ENCODE results near the gene SLC38A4. TPM values are rescaled to one million over a fixed set of nuclear protein-coding genes. Genes with fewer than 3 reads are reported as not detected.

The SLC38A4 gene
- total and polyA plus RNA-seq, 2 donors (not counting 1 experiment from before 2014, with no cell fraction given), result not detected

- ATAC-seq (ENCODE audit: low read depth) (no peak), DNase-seq (no peak)
- no peak for TF ChIP-seq CTCF (IDR thresholded peaks at IDR 0.05)
- TF ChIP-seq EZH2 (IDR thresholded peaks at IDR 0.05; ENCODE audit: borderline replicate concordance, insufficient read depth, low read depth, low read length, poor library complexity, severe bottlenecking), result no peak
- H3K4me3 ChIP-seq (ENCODE audit: control extremely low read depth in 1 of 5, extremely low read depth in 1 of 5, insufficient read depth in 1 of 5, low read depth in 2 of 5, low read length in 4 of 5), result no peak overlapping the region
- Mint-ChIP-seq H3K4me1 (no peaks in the 10 kb centered on the region), H3K27ac (no peak overlapping the region), H3K27me3 (peaks cover 5% of the 10 kb centered on the region), H3K9me3 (ENCODE audit: insufficient read depth) (peaks cover 6% of the 10 kb centered on the region), H3K4me3 (no peak overlapping the region)
- POLR2A ChIA-PET, result no interaction called here
- no peaks in the 10 kb centered on the region for H3K27me3 ChIP-seq (replicated peaks in 1 of 4; ENCODE audit: control extremely low read depth in 1 of 4, control insufficient read depth in 3 of 4, insufficient read depth in 4 of 4, low read length in 3 of 4)
- intact Hi-C loops (cut with micrococcal nuclease), result no loop called here
- no peak overlapping the region for H3K9ac ChIP-seq (ENCODE audit: low read length)
- H3K27ac ChIP-seq (ENCODE audit: low read length in 2 of 2), result no peak overlapping the region
- H4K20me1 ChIP-seq (ENCODE audit: control insufficient read depth, insufficient read depth, low read length, poor library complexity, severe bottlenecking), result no peaks in the 10 kb centered on the region
- CTCF ChIA-PET, result no interaction called here
- no peak overlapping the region for H3K4me2 ChIP-seq (replicated peaks; ENCODE audit: low read depth, low read length, poor library complexity, severe bottlenecking)
- H2AFZ ChIP-seq (ENCODE audit: insufficient read depth, low read depth, low read length, poor library complexity, severe bottlenecking), result no peak overlapping the region
- no peaks in the 10 kb centered on the region for H3K36me3 ChIP-seq (replicated peaks in 1 of 2; ENCODE audit: control extremely low read depth in 1 of 2, control insufficient read depth in 1 of 2, extremely low read depth in 1 of 2, insufficient read depth in 2 of 2, low read length in 1 of 2)
- H3K4me1 ChIP-seq (ENCODE audit: control insufficient read depth in 2 of 2, insufficient read depth in 2 of 2, low read length in 2 of 2), result no peaks in the 10 kb centered on the region
- no peaks in the 10 kb centered on the region for H3K79me2 ChIP-seq (ENCODE audit: control insufficient read depth, insufficient read depth, low read length)
- peaks cover 0 to 3% (median 3%) of the 10 kb centered on the region in 3 donors for H3K9me3 ChIP-seq (ENCODE audit: control extremely low read depth in 1 of 3, control insufficient read depth in 2 of 3, insufficient read depth in 1 of 3, low read length in 2 of 3)
Measured at GRCh38 chr12:46865311-46865710, 39.5 kb upstream of the SLC38A4 start.

GRCh38 chr12:46858368-46858767, 32.6 kb upstream of the SLC38A4 start:
- no peaks in the 10 kb centered on the region for H3K4me1 Mint-ChIP-seq
- 100% methylated on average over 2 of the region's 4 CpGs for WGBS (ENCODE audit: insufficient coverage)
- Histone ChIP-seq H3K36me3 (replicated peaks in 1 of 2; ENCODE audit: control extremely low read depth in 1 of 2, control insufficient read depth in 1 of 2, extremely low read depth in 1 of 2, insufficient read depth in 2 of 2, low read length in 1 of 2) (no peaks in the 10 kb centered on the region), H3K27ac (ENCODE audit: low read length in 2 of 2) (no peak overlapping the region), H2AFZ (ENCODE audit: insufficient read depth, low read depth, low read length, poor library complexity, severe bottlenecking) (no peak overlapping the region), H3K27me3 (replicated peaks in 1 of 4; ENCODE audit: control extremely low read depth in 1 of 4, control insufficient read depth in 3 of 4, insufficient read depth in 4 of 4, low read length in 3 of 4) (no peaks in the 10 kb centered on the region), H3K4me2 (replicated peaks; ENCODE audit: low read depth, low read length, poor library complexity, severe bottlenecking) (no peak overlapping the region), H3K4me1 (ENCODE audit: control insufficient read depth in 2 of 2, insufficient read depth in 2 of 2, low read length in 2 of 2) (no peaks in the 10 kb centered on the region), H3K4me3 (ENCODE audit: control extremely low read depth in 1 of 5, extremely low read depth in 1 of 5, insufficient read depth in 1 of 5, low read depth in 2 of 5, low read length in 4 of 5) (no peak overlapping the region), H4K20me1 (ENCODE audit: control insufficient read depth, insufficient read depth, low read length, poor library complexity, severe bottlenecking) (no peaks in the 10 kb centered on the region), H3K9me3 (ENCODE audit: control extremely low read depth in 1 of 3, control insufficient read depth in 2 of 3, insufficient read depth in 1 of 3, low read length in 2 of 3) (peaks cover 0 to 28% (median 4%) of the 10 kb centered on the region in 3 donors), H3K9ac (ENCODE audit: low read length) (no peak overlapping the region), H3K79me2 (ENCODE audit: control insufficient read depth, insufficient read depth, low read length) (no peaks in the 10 kb centered on the region)
- no peak overlapping the region for H3K4me3 Mint-ChIP-seq
- ChIA-PET POLR2A (no interaction called here), CTCF (no interaction called here)
- ATAC-seq (ENCODE audit: low read depth), result no peak
- TF ChIP-seq CTCF (IDR thresholded peaks at IDR 0.05) (no peak), EZH2 (IDR thresholded peaks at IDR 0.05; ENCODE audit: borderline replicate concordance, insufficient read depth, low read depth, low read length, poor library complexity, severe bottlenecking) (no peak)
- H3K9me3 Mint-ChIP-seq (ENCODE audit: insufficient read depth), result peaks cover 5% of the 10 kb centered on the region
- DNase-seq, result no peak
- H3K27me3 Mint-ChIP-seq, result no peaks in the 10 kb centered on the region
- H3K27ac Mint-ChIP-seq, result no peak overlapping the region
- intact Hi-C loops (cut with micrococcal nuclease), result no loop called here

All from B cell (primary cell).